Stimulated activated CD8-positive, alpha-beta memory T cell treated with anti-CD3 and anti-CD28 coated beads, Interleukin-12 subunit alpha, Interleukin-12 subunit beta, amount 100 ng/mL, for 24 hours (primary cell): Measurements from ENCODE around the gene PPP3CA.
"Not testable (repeated sequence)": the region's sequence is repeated elsewhere in the genome, so short reads cannot be mapped to it uniquely, and the experiment has no call there.

Experiments used
- DNase-seq: peaks from one replicate; pipeline ENCODE4 v3.0.0-alpha.2; 2020; ENCODE audit errors: extremely low read depth

PPP3CA gene

DNA sequence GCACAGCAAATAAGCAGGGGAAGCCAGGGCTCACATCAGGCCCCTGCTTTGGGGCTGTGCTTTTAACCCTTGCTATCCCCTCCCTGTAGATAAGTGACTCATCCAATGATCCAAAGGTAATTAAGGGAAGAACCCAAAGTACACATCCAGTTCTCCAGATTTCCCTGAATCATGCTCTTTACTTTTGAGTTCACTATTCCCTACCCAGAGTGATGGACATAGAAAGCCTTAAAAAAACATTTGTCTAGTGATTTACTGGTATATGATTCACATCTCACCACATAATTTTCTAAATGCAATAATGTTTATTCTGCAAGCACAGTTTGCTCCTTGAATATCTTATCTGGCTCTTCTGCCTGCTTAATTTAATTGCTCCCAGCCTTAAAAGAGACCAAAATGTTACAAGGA is 136.2 kb downstream of the PPP3CA start:
- DNase-seq = no peak

DNA sequence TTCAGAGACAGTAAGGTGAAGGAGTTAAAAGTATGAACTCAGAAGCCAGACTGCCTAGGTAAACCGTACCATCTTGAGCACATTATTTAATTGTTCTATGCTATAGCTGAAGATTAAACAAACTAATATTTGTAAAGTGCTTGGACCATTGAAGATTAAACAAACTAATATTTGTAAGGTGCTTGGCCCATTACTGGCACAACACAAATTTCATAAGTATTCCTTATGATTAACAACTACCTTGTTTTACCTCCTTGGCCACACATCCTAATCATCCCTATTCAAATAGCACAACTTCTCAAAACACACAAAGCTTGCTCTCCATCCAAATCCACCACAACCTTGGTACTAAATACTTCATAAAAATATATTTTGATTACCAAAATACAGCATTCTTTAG is 137.0 kb downstream of the PPP3CA start:
- DNase-seq = no peak

DNA sequence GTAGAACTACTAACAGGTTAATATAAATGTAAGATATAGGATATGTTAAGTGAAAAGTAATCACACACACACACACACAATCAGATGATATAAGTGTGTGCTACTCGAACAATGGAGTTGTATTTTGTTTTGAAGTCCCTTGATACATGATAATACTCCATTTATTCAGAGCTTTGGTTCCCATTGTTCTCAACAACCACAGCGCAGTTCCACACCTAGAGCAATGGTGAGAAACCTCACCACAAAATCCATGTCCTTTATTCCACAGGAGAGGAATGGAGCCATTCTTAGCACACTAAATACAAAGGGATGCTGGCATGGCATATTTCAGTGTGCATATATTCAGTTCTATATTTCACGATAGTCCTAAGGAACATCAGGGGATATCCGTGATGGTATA is 139.2 kb downstream of the PPP3CA start:
- DNase-seq = no peak

DNA sequence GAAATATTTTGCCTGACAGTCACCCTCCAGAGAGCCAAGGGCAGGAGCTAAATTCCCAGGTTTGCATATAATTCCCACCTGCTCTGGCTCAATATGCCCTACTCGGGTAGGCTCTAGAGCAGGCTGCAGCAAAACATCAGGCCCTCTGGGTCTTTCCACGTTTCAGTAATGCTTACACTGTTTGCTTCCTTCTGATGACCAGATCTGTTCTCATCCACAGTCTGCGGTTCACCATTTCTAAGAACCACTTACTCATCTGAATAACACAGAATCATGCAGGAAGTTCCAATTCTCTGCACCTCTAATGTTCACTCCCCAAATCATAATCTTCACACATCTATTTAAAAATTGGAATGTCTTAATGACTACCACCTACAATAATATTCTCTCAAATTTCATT is 141.4 kb downstream of the PPP3CA start:
- peak; percentile 1 for DNase-seq

DNA sequence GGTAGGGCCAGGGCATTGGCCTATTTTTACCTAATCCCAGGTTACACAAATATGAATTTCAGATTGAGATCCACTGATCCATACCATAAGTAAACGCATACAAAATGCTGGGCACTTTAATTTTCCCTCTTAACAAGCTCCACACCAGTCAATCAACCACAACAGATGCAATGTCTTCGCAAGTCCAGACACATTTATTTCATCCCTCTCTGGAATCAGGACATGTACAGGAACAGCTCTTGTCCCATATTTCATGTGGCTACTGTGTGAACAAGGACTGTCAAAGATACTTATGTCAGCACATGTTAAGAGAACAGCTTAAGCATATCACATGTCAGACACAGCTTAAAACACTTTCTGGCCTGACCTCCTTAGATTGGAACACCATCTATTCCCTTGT is 145.9 kb downstream of the PPP3CA start:
- DNase-seq = no peak

DNA sequence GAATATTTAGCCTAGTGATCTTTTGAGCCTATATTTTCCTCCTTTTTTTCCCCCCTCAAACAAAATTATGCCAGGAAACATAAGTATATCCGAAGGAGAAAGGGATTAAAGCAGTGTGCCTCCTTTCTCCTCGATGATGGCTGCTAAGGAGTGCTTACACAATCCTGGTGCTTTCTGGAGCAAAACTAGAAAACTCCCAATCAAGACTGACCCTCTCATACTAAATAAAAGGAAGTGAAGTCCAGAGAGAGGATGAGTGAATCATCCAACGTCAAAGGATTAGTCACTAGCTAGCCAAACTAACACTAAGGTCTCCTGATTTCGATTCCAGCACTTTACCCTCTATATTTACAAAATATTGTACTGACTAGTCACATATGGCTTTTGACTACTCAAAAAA is 146.8 kb downstream of the PPP3CA start:
- DNase-seq = no peak

DNA sequence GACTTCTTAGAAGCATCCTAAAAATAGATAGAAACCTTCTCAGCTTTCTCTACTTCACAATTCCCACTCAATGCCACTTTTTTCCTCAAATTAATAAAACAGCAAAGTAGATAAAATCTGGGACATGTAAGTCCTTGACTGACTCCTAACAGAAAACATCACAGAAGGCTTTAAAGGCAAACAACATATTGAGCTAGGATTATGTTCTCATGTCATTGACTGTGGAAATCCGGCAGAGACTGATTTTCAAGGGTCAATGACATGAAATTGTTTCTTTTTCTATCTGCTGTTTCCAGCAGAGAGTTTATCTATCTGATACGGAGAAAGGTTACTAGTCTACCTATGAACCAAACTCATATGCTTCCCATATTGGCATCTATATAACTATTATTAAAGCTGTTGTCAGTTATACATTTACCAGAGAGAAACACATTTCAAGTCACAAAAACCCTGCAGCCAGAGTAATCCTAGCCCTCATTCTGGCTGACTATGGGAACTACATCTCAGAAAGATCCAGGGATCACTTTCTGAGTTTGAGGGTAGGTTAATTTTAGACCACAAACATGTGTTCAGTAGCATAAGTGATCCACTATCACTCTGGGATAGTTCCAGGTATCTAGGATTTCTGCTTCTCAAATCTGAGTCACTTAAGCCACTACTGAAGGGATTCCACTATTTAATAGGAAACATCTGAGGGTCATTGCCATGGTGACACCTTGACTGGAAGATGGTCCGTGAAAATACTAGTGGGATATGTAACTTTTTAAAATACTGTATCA is 147.6 kb downstream of the PPP3CA start:
- no peak for DNase-seq

DNA sequence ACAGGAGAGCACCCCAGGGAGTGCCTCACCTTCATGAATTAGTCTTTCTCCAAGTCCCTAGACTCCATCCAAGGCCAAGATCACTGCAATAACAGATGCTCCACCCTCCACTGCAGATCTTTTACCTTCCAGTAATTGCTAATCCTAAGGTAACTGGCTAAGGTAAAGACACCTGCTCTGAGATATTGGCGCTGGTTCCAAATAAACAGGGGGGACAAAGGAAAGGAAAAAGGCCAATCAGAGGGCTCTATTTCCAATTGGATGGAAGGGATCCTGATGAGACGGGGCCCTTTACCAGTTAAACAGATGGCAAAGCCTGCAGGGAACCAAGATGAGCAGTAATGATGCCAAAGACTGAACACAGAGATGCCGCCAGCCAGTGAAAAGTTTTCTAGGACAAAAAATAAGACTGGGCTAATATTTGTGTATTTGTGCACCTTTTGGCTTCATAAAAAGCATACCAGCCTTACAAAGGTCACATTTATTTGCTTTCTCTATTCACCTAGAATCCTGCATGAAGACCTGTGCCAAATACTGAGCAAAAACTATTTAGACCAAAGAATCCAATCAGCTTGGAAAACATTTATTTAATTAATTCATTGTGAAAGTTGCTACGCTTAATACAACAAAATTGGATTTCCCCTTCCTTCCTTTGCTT is 148.5 kb downstream of the PPP3CA start:
- no peak for DNase-seq

DNA sequence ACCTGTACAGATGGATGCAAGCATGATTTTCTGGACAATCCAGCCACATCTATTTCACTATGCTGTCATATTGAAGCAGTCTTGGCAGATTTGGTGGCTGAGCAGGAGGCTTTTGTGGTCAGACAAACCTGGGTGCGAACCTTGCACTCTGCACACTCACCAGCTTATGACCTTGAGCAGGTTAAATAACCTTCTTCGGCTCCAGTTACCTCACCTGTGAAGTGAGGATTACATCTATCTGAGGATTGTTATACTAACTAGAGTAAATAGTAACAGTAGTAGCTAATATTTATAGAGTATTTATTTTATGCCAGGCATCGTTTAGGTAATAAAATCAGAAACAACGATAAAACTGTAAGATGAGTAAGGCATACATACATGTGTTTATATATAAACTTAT is 150.0 kb downstream of the PPP3CA start:
- DNase-seq = no peak

DNA sequence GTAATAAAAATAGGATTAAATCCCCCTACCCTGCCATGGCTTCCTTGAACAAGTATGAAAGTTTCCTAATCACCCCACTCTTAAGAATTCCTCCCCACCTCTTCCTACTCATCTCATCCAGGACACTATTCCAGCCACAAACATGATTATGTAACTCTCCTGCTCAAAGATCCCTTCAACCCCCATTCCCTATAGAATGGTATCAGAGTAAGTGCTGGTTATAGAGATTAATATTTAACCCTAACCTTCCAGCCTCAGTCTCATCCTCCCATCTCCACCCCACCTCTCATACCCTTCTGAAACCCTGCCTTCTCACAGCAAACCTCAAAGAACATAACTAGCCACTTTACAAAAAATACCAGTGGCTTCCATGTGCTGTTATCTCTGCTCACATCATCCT is 155.1 kb downstream of the PPP3CA start:
- DNase-seq = no peak

DNA sequence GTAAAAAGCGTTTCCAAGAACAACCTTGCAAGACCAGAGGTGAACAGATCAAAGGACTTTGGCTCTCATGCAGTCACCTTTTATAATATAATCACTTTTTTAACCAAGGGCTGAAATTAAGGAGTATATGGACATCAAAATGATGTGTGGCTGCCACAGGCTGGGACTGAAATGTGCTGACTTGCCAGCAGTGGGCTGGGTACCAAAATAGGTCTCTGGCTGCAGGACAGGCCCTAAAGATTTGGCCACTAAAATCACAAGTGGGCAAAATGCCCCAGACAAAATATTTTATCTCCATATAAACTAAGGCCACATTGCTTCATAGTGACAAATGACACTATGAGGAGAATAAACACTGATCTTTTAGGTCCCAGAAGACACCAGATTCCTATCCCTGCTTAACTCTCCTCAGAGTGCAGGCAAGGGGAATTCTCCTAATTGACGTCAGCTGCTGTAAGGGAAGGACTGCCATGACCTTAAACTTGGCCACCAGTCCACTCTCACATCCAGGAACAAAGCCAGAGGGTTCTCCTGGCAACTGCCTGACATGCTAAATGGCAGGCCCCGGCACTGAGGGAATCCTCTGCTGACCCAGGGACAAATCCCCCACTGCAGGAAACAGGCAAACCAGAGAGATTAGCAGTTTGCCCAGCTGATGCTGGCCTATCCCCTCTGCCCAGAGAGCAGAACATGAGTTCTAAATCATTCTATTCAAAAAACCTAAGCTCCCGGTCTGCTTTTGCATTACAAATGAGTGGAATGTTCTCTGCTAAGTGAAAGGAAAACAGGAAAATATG is 155.8 kb downstream of the PPP3CA start:
- no peak for DNase-seq

DNA sequence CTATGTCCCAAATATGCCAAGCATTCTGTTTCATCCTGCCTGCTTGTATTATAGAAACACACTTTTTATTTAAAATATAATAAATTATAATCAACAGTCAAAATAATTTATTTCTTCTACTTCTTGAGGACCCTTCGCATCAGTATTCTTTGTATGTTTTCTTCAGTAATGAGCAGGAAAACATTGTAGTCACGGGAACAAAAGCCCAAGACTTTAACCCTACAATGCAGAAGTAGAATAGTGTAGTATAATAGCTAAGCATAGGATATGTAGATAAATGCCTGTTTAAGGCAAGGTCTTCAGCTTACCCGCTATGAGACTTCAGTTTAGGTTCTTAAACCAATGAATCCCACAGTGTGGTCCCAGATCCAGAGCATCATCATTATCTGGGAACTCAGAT is 156.6 kb downstream of the PPP3CA start:
- DNase-seq = no peak

DNA sequence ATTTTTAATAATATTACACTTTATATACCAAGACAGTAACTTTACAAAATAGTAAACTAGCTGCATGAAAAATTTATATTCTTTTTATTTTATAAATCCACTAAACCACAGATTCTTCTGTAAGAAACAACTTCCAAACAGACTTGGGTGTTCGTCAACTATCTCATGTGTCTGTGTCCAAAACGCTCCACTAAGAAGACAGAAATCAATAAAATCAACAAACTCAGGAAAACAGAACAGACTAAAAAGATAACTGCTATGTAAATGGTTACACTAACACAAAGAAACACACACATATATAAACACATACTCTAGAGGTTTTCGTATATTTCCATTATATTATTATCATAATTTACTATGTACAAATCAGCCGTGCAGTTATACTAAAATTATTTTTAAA is 158.4 kb downstream of the PPP3CA start:
- no peak for DNase-seq

DNA sequence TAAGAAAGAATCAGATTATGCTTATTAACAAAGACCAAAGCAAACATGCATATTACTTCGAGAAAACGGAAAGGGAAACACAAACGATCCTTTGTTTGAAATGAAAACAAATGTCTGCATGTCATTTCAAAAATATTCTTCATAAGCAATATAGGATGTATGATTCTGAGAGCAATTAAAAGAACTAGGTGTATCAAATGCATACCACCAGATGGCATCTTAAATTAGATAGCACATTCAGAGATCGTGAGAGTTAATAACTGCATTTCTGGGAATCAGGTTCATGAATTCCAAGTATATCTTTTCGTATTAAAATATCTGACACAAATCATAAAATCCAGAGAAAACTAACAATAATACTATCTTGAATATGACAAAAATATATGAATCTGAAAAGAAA is 159.5 kb downstream of the PPP3CA start:
- no peak for DNase-seq

DNA sequence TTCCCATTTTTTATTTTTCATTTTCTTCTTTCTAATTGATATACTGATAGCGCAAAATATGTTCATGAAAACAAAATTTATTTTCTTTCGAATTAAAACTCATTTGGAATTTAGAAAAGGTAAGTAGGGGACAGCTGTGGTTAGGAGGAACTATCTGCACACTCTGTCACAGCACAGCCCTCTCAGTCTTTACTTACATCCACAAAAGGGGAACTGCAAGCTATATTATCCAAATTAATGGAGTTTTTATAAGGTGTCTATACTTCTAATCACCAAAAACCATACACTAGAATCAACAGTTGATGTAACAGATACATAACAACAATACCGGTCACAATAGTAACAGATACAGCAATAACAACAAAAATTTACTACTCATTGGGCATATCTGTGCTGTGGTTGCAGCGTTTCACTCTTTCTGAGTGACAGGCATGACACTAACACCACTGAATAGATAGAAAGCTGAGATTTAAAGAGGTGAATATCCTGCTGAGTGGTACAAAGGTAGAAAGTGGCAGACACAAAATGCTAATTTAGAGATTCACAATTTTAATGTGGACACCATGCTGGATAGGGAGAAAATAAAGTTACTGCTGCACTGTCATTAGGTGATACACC is 160.7 kb downstream of the PPP3CA start:
- DNase-seq = no peak

DNA sequence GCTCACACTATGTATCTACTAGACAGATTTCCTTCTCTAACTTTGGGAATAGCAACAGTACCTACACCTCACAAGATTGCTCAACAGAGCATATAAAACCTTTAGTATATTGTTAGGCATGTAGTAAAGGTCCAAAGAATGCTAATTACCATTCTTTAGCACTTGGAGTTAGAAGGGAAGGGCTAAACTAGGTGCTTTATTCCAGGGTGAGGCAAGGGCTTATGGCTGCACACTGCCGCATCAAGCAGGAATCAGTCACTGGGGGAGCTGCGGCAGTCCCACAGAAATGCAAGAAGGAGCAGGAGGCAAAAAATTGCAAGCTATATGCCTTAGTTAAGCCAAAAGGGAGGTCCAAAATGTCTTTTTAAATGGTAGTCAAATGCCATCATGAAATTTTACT is 162.7 kb downstream of the PPP3CA start:
- DNase-seq = no peak

DNA sequence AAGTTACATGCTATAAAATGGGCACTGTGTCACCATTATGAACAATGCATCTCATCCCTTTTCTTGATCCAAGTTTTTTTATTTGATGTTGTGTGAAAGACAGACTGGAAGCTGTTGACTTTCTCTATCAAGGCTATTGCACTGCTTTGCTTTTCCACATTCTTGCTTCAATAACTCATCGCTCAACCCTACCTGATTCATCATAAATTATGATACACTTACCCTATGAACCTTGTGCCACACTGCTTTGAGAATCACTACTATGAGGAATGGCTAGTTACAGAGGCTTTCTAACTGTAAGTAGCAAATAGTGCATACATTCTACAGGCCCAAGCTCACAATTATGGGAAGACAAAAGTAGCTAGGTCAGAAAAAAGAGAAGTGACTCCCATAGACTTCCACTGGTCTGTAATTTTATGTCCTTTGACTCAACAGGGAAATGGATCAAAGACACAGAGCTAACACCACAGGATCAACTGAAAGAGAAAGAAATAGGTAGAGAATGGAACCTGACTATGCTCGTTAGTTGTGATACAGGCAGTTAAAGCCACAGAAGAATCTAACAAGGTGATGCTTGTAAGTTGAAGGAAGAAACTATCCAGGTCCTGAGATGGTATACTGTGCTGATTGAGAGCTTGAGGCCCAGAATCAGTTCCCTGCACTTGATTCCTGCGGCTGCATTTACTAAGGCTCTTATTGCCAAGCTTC is 163.5 kb downstream of the PPP3CA start:
- DNase-seq = no peak

DNA sequence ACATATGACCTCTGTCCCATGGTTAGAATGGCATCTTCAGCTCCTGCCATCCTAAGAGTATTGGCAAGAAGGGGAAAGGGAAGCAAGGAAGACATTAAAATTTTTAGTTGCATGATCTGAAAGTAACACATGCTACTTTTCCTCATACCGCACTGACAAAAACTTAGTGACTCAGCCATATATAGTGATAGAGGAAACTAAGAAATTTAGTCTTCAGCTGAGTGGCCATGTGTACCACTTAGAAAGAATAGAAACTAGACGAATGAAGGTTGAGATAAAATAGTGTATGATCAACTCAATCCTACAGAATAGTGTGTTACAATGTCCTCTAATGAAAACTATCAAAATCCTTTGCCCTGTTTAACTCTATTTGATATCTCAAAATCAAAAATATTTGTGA is 164.1 kb downstream of the PPP3CA start:
- no peak for DNase-seq

DNA sequence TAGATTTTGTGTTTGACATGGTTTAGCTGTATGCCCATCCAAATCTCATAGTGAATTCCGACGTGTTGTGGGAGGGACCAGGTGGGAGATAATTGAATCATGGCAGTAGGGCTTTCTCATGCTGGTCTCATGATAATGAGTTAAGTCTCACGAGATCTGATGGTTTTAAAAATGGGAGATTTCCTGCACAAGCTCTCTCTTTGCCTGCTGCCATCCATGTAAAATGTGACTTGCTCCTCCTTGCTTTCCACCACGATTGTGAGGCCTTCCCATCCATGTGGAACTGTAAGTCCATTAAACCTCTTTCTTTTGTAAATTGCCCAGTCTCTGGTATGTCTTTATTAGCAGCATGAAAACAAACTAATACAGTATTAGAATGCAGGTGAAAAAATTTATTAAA is 164.6 kb downstream of the PPP3CA start:
- DNase-seq = not testable (repeated sequence)

DNA sequence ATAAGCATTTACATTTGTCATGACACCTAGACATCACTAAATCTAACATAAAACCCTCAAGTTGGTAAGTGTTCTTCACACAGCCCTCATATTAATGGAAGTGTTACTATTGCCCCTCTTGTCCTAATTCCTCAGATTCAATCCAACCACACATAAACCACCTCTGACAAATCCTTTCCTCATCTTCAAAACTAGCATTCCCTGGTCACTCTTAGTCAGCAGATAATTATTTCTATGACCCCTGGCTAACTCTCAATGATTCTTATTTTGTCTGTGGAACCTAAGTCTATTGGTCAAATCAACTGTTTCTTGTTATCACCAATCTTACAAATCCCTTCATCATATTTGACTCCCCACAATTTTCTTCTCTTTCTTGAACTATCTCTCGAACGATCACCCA is 168.6 kb downstream of the PPP3CA start:
- no peak for DNase-seq

DNA sequence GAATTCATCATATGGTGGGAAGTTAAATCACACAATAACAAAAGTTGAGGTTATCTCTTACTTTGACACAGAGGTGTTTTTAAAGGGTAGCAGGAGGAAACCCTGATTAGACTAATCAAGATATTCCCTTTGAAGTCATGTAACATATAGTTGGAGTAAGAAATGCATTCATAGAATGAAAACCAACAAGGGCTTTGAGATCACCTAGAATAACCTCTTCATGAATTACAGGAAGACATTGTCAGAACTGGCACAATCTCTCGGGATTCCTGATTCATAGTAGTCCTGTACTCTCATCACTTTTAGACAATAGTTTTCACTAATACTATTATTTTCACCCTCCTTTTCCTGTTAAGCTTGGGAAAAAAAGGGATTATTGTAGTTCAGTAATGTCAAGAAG is 170.2 kb downstream of the PPP3CA start:
- DNase-seq = no peak
